Activated naive CD4-positive, alpha-beta T cell treated with anti-CD3 and anti-CD28 coated beads, Interleukin-2, amount 50 U/mL, for 24 hours (primary cell): ENCODE measurements around the gene ITGA1.

Experiments used
- H3K27ac Mint-ChIP-seq: one replicate; pipeline ENCODE4 v1.8.0; 2021; ENCODE audit warnings: mild to moderate bottlenecking, mixed read lengths
- H3K27me3 Mint-ChIP-seq: one replicate; pipeline ENCODE4 v1.8.0; 2021; ENCODE audit warnings: mixed read lengths
- H3K36me3 Mint-ChIP-seq: one replicate; pipeline ENCODE4 v1.8.0; 2021; ENCODE audit warnings: mixed read lengths
- H3K4me1 Mint-ChIP-seq: one replicate; pipeline ENCODE4 v1.8.0; 2021; ENCODE audit warnings: mixed read lengths
- H3K4me3 Mint-ChIP-seq: one replicate; pipeline ENCODE4 v1.8.0; 2021; ENCODE audit warnings: mild to moderate bottlenecking, mixed read lengths
- H3K9me3 Mint-ChIP-seq: one replicate; pipeline ENCODE4 v1.8.0; 2021; ENCODE audit warnings: mixed read lengths

The ITGA1 gene

GRCh38 chr5:52897238-52897614 is 109.5 kb downstream of the ITGA1 start:
- Mint-ChIP-seq H3K27me3 (peaks cover 1% of the 10 kb centered on the region), H3K9me3 (peaks cover 7% of the 10 kb centered on the region), H3K27ac (no peak overlapping the region), H3K4me1 (peaks cover 10% of the 10 kb centered on the region), H3K4me3 (no peak overlapping the region), H3K36me3 (peaks cover 8% of the 10 kb centered on the region)

GRCh38 chr5:52898961-52899680 is 111.4 kb downstream of the ITGA1 start:
- H3K36me3 Mint-ChIP-seq: peaks cover 10% of the 10 kb centered on the region
- H3K4me1 Mint-ChIP-seq: peaks cover 10% of the 10 kb centered on the region
- no peak overlapping the region for H3K4me3 Mint-ChIP-seq
- H3K27ac Mint-ChIP-seq: no peak overlapping the region
- H3K9me3 Mint-ChIP-seq: peaks cover 7% of the 10 kb centered on the region
- H3K27me3 Mint-ChIP-seq: peaks cover 1% of the 10 kb centered on the region

GRCh38 chr5:52903142-52903541 is 115.4 kb downstream of the ITGA1 start:
- Mint-ChIP-seq H3K4me1 (peaks cover 6% of the 10 kb centered on the region), H3K27ac (no peak overlapping the region), H3K36me3 (peaks cover 10% of the 10 kb centered on the region), H3K4me3 (no peak overlapping the region), H3K9me3 (peaks cover 7% of the 10 kb centered on the region), H3K27me3 (peaks cover 1% of the 10 kb centered on the region)

GRCh38 chr5:52906343-52906742 is 118.6 kb downstream of the ITGA1 start:
- H3K4me1 Mint-ChIP-seq: peaks cover 6% of the 10 kb centered on the region
- peaks cover 4% of the 10 kb centered on the region for H3K36me3 Mint-ChIP-seq
- H3K9me3 Mint-ChIP-seq: peaks cover under 1% of the 10 kb centered on the region
- no peak overlapping the region for H3K4me3 Mint-ChIP-seq
- H3K27ac Mint-ChIP-seq: no peak overlapping the region
- H3K27me3 Mint-ChIP-seq: no peaks in the 10 kb centered on the region

GRCh38 chr5:52906845-52907244 is 119.1 kb downstream of the ITGA1 start:
- Mint-ChIP-seq H3K36me3 (peaks cover 1% of the 10 kb centered on the region), H3K27ac (no peak overlapping the region), H3K4me3 (no peak overlapping the region), H3K9me3 (no peaks in the 10 kb centered on the region), H3K27me3 (no peaks in the 10 kb centered on the region), H3K4me1 (peaks cover 6% of the 10 kb centered on the region)

GRCh38 chr5:52909192-52909591 is 121.5 kb downstream of the ITGA1 start:
- Mint-ChIP-seq H3K4me3 (no peak overlapping the region), H3K9me3 (no peaks in the 10 kb centered on the region), H3K27me3 (no peaks in the 10 kb centered on the region), H3K4me1 (peaks cover 6% of the 10 kb centered on the region), H3K27ac (no peak overlapping the region), H3K36me3 (no peaks in the 10 kb centered on the region)

- Mint-ChIP-seq H3K4me1 (peaks cover 10% of the 10 kb centered on the region), H3K36me3 (no peaks in the 10 kb centered on the region), H3K27ac (no peak overlapping the region), H3K4me3 (no peak overlapping the region), H3K27me3 (no peaks in the 10 kb centered on the region), H3K9me3 (no peaks in the 10 kb centered on the region)
These were observed 122.4 kb downstream of the ITGA1 start for GRCh38 chr5:52910071-52910470.

GRCh38 chr5:52915176-52915875 is 127.6 kb downstream of the ITGA1 start:
- H3K27ac Mint-ChIP-seq: no peak overlapping the region
- no peaks in the 10 kb centered on the region for H3K9me3 Mint-ChIP-seq
- H3K27me3 Mint-ChIP-seq: no peaks in the 10 kb centered on the region
- H3K36me3 Mint-ChIP-seq: no peaks in the 10 kb centered on the region
- H3K4me3 Mint-ChIP-seq: peak overlapping the region; percentile 82
- H3K4me1 Mint-ChIP-seq: peaks cover 10% of the 10 kb centered on the region

- Mint-ChIP-seq H3K27ac (no peak overlapping the region), H3K36me3 (peaks cover 4% of the 10 kb centered on the region), H3K9me3 (no peaks in the 10 kb centered on the region), H3K4me1 (no peaks in the 10 kb centered on the region), H3K27me3 (peaks cover 2% of the 10 kb centered on the region), H3K4me3 (no peak overlapping the region)
These were observed 133.2 kb downstream of the ITGA1 start for GRCh38 chr5:52920929-52921328.

- no peaks in the 10 kb centered on the region for H3K4me1 Mint-ChIP-seq
- peaks cover 2% of the 10 kb centered on the region for H3K27me3 Mint-ChIP-seq
- H3K9me3 Mint-ChIP-seq: no peaks in the 10 kb centered on the region
- H3K36me3 Mint-ChIP-seq: peaks cover 4% of the 10 kb centered on the region
- no peak overlapping the region for H3K27ac Mint-ChIP-seq
- H3K4me3 Mint-ChIP-seq: no peak overlapping the region
These were observed 134.7 kb downstream of the ITGA1 start for GRCh38 chr5:52922384-52922783.

- peak overlapping the region; percentile 19 for H3K27ac Mint-ChIP-seq
- peaks cover 5% of the 10 kb centered on the region for H3K36me3 Mint-ChIP-seq
- no peak overlapping the region for H3K4me3 Mint-ChIP-seq
- no peaks in the 10 kb centered on the region for H3K4me1 Mint-ChIP-seq
- no peaks in the 10 kb centered on the region for H3K9me3 Mint-ChIP-seq
- peaks cover 2% of the 10 kb centered on the region for H3K27me3 Mint-ChIP-seq
These were observed 136.7 kb downstream of the ITGA1 start for GRCh38 chr5:52924456-52924855.

- no peaks in the 10 kb centered on the region for H3K9me3 Mint-ChIP-seq
- H3K4me1 Mint-ChIP-seq: no peaks in the 10 kb centered on the region
- peaks cover 2% of the 10 kb centered on the region for H3K27me3 Mint-ChIP-seq
- H3K4me3 Mint-ChIP-seq: no peak overlapping the region
- no peak overlapping the region for H3K27ac Mint-ChIP-seq
- peaks cover 5% of the 10 kb centered on the region for H3K36me3 Mint-ChIP-seq
These were observed 137.3 kb downstream of the ITGA1 start for GRCh38 chr5:52925001-52925400.

- Mint-ChIP-seq H3K27me3 (peaks cover 2% of the 10 kb centered on the region), H3K4me3 (no peak overlapping the region), H3K27ac (no peak overlapping the region), H3K36me3 (peaks cover 5% of the 10 kb centered on the region), H3K9me3 (no peaks in the 10 kb centered on the region), H3K4me1 (no peaks in the 10 kb centered on the region)
These were observed 141.0 kb downstream of the ITGA1 start for GRCh38 chr5:52928689-52929088.

- no peak overlapping the region for H3K27ac Mint-ChIP-seq
- H3K9me3 Mint-ChIP-seq: no peaks in the 10 kb centered on the region
- no peaks in the 10 kb centered on the region for H3K36me3 Mint-ChIP-seq
- no peak overlapping the region for H3K4me3 Mint-ChIP-seq
- peaks cover 4% of the 10 kb centered on the region for H3K27me3 Mint-ChIP-seq
- no peaks in the 10 kb centered on the region for H3K4me1 Mint-ChIP-seq
These were observed 150.5 kb downstream of the ITGA1 start for GRCh38 chr5:52938226-52938625.

- Mint-ChIP-seq H3K27me3 (no peaks in the 10 kb centered on the region), H3K27ac (no peak overlapping the region), H3K4me3 (no peak overlapping the region), H3K9me3 (no peaks in the 10 kb centered on the region), H3K4me1 (peaks cover 20% of the 10 kb centered on the region), H3K36me3 (no peaks in the 10 kb centered on the region)
These were observed 155.6 kb downstream of the ITGA1 start for GRCh38 chr5:52943285-52943684.

- Mint-ChIP-seq H3K9me3 (no peaks in the 10 kb centered on the region), H3K27me3 (no peaks in the 10 kb centered on the region), H3K4me1 (peaks cover 25% of the 10 kb centered on the region), H3K4me3 (no peak overlapping the region), H3K27ac (no peak overlapping the region), H3K36me3 (no peaks in the 10 kb centered on the region)
These were observed 156.1 kb downstream of the ITGA1 start for GRCh38 chr5:52943808-52944207.
